Osteoblast (primary cell): Measurements from ENCODE around the gene RNF224. TPM values are rescaled to one million over a fixed set of nuclear protein-coding genes. Genes with fewer than 3 reads are reported as not detected.
A peak's percentile ranks its signal among the peaks of the same experiment; 100 is the strongest.

Experiments used
- DNase-seq: peaks from one replicate; pipeline ENCODE4 v3.0.0; 2011; ENCODE audit warnings: low spot score, mixed read lengths; ENCODE audit not compliant: insufficient read length; ENCODE audit errors: missing footprints
- H2AFZ ChIP-seq: 2 replicates; pipeline ENCODE4 v1.6.0; 2011; ENCODE audit warnings: mild to moderate bottlenecking, low read length
- H3K27ac ChIP-seq: 2 replicates; pipeline ENCODE4 v1.5.1; 2011; ENCODE audit warnings: mild to moderate bottlenecking, low read depth, low read length, moderate library complexity
- H3K27me3 ChIP-seq: 2 replicates; pipeline ENCODE4 v1.6.0; 2012; ENCODE audit warnings: mild to moderate bottlenecking, control low read depth, inconsistent platforms, low read length, moderate library complexity; ENCODE audit not compliant: insufficient read depth
- H3K36me3 ChIP-seq: 2 replicates; pipeline ENCODE4 v1.5.1; 2011; ENCODE audit warnings: mild to moderate bottlenecking, low read length, control low read depth, moderate library complexity; ENCODE audit not compliant: insufficient read depth
- H3K4me1 ChIP-seq: 2 replicates; pipeline ENCODE4 v1.5.1; 2011; ENCODE audit warnings: mild to moderate bottlenecking, low read length, control low read depth, moderate library complexity; ENCODE audit not compliant: insufficient read depth
- H3K4me2 ChIP-seq: 2 replicates; pipeline ENCODE4 v1.6.0; 2011; ENCODE audit warnings: mild to moderate bottlenecking, low read length; ENCODE audit not compliant: insufficient read depth
- H3K4me3 ChIP-seq: fragments of 200-600 bp; sonication (generic); 3 replicates; pipeline ENCODE4 v1.5.1; 2012; ENCODE audit warnings: mild to moderate bottlenecking, low read length, inconsistent platforms; ENCODE audit not compliant: insufficient read depth
- H3K79me2 ChIP-seq: 2 replicates; pipeline ENCODE4 v1.6.0; 2012; ENCODE audit warnings: mild to moderate bottlenecking, low read length, control low read depth, inconsistent platforms; ENCODE audit not compliant: insufficient read depth
- H3K9me3 ChIP-seq: 2 replicates; pipeline ENCODE4 v1.5.1; 2011; ENCODE audit warnings: low read depth, low read length, control low read depth
- H4K20me1 ChIP-seq: 2 replicates; pipeline ENCODE4 v1.6.0; 2012; ENCODE audit warnings: mild to moderate bottlenecking, low read length, control low read depth; ENCODE audit not compliant: insufficient read depth
- CTCF ChIP-seq: IDR thresholded peaks from 2 replicates; pipeline ENCODE4 v1.5.1; 2011; ENCODE audit warnings: mild to moderate bottlenecking, low read depth, low read length, moderate library complexity; ENCODE audit errors: extremely low read depth
- total RNA-seq: library from RNA; depleted of rRNA; stranded (reverse); fragments of >200 nt; gene quantifications from 2 replicates; pipeline ENCODE4 v1.2.3, GENCODE V29; 2012

RNF224 gene
- total RNA-seq, 1 donor, result under 0.01 TPM

GRCh38 chr9:137272241-137273094, 45.2 kb downstream of the RNF224 start:
- Histone ChIP-seq H3K27ac (no peak overlapping the region), H3K27me3 (no peaks in the 10 kb centered on the region), H3K4me3 (no peak overlapping the region), H4K20me1 (peaks cover 11% of the 10 kb centered on the region), H3K4me1 (peaks cover 33% of the 10 kb centered on the region), H2AFZ (no peak overlapping the region), H3K9me3 (no peaks in the 10 kb centered on the region), H3K79me2 (peaks cover 14% of the 10 kb centered on the region), H3K36me3 (peaks cover 35% of the 10 kb centered on the region), H3K4me2 (no peak overlapping the region)
- TF ChIP-seq CTCF, result no peak
- DNase-seq, result peak; percentile 41

GRCh38 chr9:137273095-137273490, 45.8 kb downstream of the RNF224 start:
- Histone ChIP-seq H3K36me3 (peaks cover 30% of the 10 kb centered on the region), H3K27me3 (no peaks in the 10 kb centered on the region), H3K9me3 (no peaks in the 10 kb centered on the region), H3K27ac (no peak overlapping the region), H3K4me1 (peaks cover 31% of the 10 kb centered on the region), H2AFZ (no peak overlapping the region), H3K79me2 (peaks cover 16% of the 10 kb centered on the region), H3K4me3 (no peak overlapping the region), H3K4me2 (no peak overlapping the region), H4K20me1 (peaks cover 7% of the 10 kb centered on the region)
- peak; percentile 84 for DNase-seq
- TF ChIP-seq CTCF, result no peak

- H3K4me1 ChIP-seq, result peaks cover 25% of the 10 kb centered on the region
Measured at GRCh38 chr9:137273611-137274320, 46.5 kb downstream of the RNF224 start.

More at GRCh38 chr9:137273611-137274320, 46.5 kb downstream of the RNF224 start:
- Histone ChIP-seq H2AFZ (no peak overlapping the region), H3K4me2 (no peak overlapping the region), H3K79me2 (peaks cover 18% of the 10 kb centered on the region), H3K4me3 (no peak overlapping the region), H4K20me1 (peaks cover 6% of the 10 kb centered on the region), H3K36me3 (peaks cover 26% of the 10 kb centered on the region), H3K9me3 (no peaks in the 10 kb centered on the region), H3K27ac (no peak overlapping the region), H3K27me3 (no peaks in the 10 kb centered on the region)
- no peak for TF ChIP-seq CTCF
- DNase-seq, result peak; percentile 66
